Fibroblast of gingiva (primary cell): Measurements from ENCODE around the gene KRTAP10-10.
"Not testable (repeated sequence)": the region's sequence is repeated elsewhere in the genome, so short reads cannot be mapped to it uniquely, and the experiment has no call there.

Experiments
- DNase-seq: peaks from one replicate; pipeline ENCODE4 v3.0.0-alpha.2; 2011; ENCODE audit warnings: low read depth

The KRTAP10-10 gene

GRCh38 chr21:44627181-44627822 is 9.9 kb upstream of the KRTAP10-10 start:
- DNase-seq: not testable (repeated sequence)

- DNase-seq: not testable (repeated sequence)
Observed at GRCh38 chr21:44627831-44628233, 9.3 kb upstream of the KRTAP10-10 start.

GRCh38 chr21:44628707-44629391 is 8.3 kb upstream of the KRTAP10-10 start:
- no peak for DNase-seq

GRCh38 chr21:44630440-44630839 is 6.7 kb upstream of the KRTAP10-10 start:
- no peak for DNase-seq

GRCh38 chr21:44632067-44632466 is 5.1 kb upstream of the KRTAP10-10 start:
- DNase-seq: no peak

GRCh38 chr21:44636209-44637017 is 743 bp upstream of the KRTAP10-10 start:
- DNase-seq: no peak

GRCh38 chr21:44637851-44638348 is 744 bp downstream of the KRTAP10-10 start:
- not testable (repeated sequence) for DNase-seq

GRCh38 chr21:44638506-44639330 is 1.6 kb downstream of the KRTAP10-10 start:
- DNase-seq: not testable (repeated sequence)

- no peak for DNase-seq
Observed at GRCh38 chr21:44639331-44639655, 2.1 kb downstream of the KRTAP10-10 start.

GRCh38 chr21:44640761-44641160 is 3.6 kb downstream of the KRTAP10-10 start:
- DNase-seq: no peak

- no peak for DNase-seq
Observed at GRCh38 chr21:44643741-44644310, 6.7 kb downstream of the KRTAP10-10 start.

- DNase-seq: no peak
Observed at GRCh38 chr21:44644878-44645277, 7.7 kb downstream of the KRTAP10-10 start.

- not testable (repeated sequence) for DNase-seq
Observed at GRCh38 chr21:44646366-44647221, 9.4 kb downstream of the KRTAP10-10 start, which contains the start of gene KRTAP10-11. Gene KRTAP10-11 (plus strand): TSS chr21:44646414. CDS start chr21:44646459, 45 bp downstream.

- no peak for DNase-seq
Observed at GRCh38 chr21:44647222-44647552, 10.0 kb downstream of the KRTAP10-10 start.

- no peak for DNase-seq
Observed at GRCh38 chr21:44648557-44649311, 11.6 kb downstream of the KRTAP10-10 start.

- no peak for DNase-seq
Observed at GRCh38 chr21:44649521-44650100, 12.5 kb downstream of the KRTAP10-10 start.

GRCh38 chr21:44650265-44650972 is 13.3 kb downstream of the KRTAP10-10 start:
- no peak for DNase-seq

- no peak for DNase-seq
Observed at GRCh38 chr21:44650973-44651675, 14.0 kb downstream of the KRTAP10-10 start.
